ENCODE measurements around the gene SRC. TPM values are rescaled to one million over a fixed set of nuclear protein-coding genes. Genes with fewer than 3 reads are reported as not detected.

SRC gene
- polyA plus RNA-seq, 1 of the 3 experiments (the other 2 are of a cell fraction), result 23.8 TPM

- Histone ChIP-seq H3K9me3 (no peaks in the 10 kb centered on the region), H4K20me1 (ENCODE audit: insufficient read depth) (no peaks in the 10 kb centered on the region), H3K9ac (no peak overlapping the region), H3K4me1 (ENCODE audit: control insufficient read depth in 1 of 2, insufficient read depth in 2 of 2, low read depth in 1 of 2, low read length in 1 of 2) (peaks cover 0 to 12% of the 10 kb centered on the region in 2 experiments; a peak in 1 of 4 replicates), H3F3A (replicated peaks; ENCODE audit: insufficient read depth) (no peaks in the 10 kb centered on the region), H3K27ac (ENCODE audit: low read depth in 2 of 2, low read length in 1 of 2) (no peak overlapping the region), H3K27me3 (ENCODE audit: insufficient read depth) (0 out of 2 replicates have a peak, but pooled peaks cover 9% of the 10 kb centered on the region), H3K4me2 (no peak overlapping the region), H3K79me2 (ENCODE audit: insufficient read depth) (no peaks in the 10 kb centered on the region), H3K9me2 (no peaks in the 10 kb centered on the region), H2AFZ (ENCODE audit: low read depth) (no peak overlapping the region), H3K4me3 (ENCODE audit: low read depth in 2 of 2, low read length in 1 of 2) (no peak overlapping the region), H3K36me3 (replicated peaks in 1 of 2; ENCODE audit: control insufficient read depth in 1 of 2, insufficient read depth in 2 of 2, low read length in 1 of 2) (no peaks in the 10 kb centered on the region)
- WGBS (ENCODE audit: low lambda C conversion rate), result 89% methylated on average over 22 of the region's 22 CpGs
- ChIA-PET POLR2A (no interaction called here), CTCF (interaction anchor here (1.8 kb wide), 1 partner anchor 21 kb away, joined by 4 read pairs; no protein-coding TSS in a partner anchor)
- no peak for DNase-seq
- no peak for TF ChIP-seq USF1 (IDR thresholded peaks at IDR 0.05; ENCODE audit: borderline replicate concordance, low read depth)
- no peak for TF ChIP-seq GATA2 (CRISPR knock-in tag; IDR thresholded peaks at IDR 0.05)
- TF ChIP-seq NFIC (IDR thresholded peaks at IDR 0.05; ENCODE audit: borderline replicate concordance), result no peak
- TF ChIP-seq IRF3 (IDR thresholded peaks at IDR 0.05; ENCODE audit: low read depth, low read length), result no peak
- TF ChIP-seq, protein P1, sequence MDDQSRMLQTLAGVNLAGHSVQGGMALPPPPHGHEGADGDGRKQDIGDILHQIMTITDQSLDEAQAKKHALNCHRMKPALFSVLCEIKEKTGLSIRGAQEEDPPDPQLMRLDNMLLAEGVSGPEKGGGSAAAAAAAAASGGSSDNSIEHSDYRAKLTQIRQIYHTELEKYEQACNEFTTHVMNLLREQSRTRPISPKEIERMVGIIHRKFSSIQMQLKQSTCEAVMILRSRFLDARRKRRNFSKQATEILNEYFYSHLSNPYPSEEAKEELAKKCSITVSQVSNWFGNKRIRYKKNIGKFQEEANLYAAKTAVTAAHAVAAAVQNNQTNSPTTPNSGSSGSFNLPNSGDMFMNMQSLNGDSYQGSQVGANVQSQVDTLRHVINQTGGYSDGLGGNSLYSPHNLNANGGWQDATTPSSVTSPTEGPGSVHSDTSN (IDR thresholded peaks at IDR 0.05), result no peak
- TF ChIP-seq, protein P2, sequence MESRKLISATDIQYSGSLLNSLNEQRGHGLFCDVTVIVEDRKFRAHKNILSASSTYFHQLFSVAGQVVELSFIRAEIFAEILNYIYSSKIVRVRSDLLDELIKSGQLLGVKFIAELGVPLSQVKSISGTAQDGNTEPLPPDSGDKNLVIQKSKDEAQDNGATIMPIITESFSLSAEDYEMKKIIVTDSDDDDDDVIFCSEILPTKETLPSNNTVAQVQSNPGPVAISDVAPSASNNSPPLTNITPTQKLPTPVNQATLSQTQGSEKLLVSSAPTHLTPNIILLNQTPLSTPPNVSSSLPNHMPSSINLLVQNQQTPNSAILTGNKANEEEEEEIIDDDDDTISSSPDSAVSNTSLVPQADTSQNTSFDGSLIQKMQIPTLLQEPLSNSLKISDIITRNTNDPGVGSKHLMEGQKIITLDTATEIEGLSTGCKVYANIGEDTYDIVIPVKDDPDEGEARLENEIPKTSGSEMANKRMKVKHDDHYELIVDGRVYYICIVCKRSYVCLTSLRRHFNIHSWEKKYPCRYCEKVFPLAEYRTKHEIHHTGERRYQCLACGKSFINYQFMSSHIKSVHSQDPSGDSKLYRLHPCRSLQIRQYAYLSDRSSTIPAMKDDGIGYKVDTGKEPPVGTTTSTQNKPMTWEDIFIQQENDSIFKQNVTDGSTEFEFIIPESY (IDR thresholded peaks at IDR 0.05; ENCODE audit: borderline replicate concordance, low read depth), result no peak
- no peak for TF ChIP-seq FOXM1 (IDR thresholded peaks at IDR 0.05; ENCODE audit: low read depth)
- no peak for TF ChIP-seq MEF2A (IDR thresholded peaks at IDR 0.05; ENCODE audit: borderline replicate concordance, low read depth)
- TF ChIP-seq GABPA (IDR thresholded peaks at IDR 0.05; ENCODE audit: low read depth), result no peak
- no peak for TF ChIP-seq POLR2AphosphoS5 (IDR thresholded peaks at IDR 0.05; ENCODE audit: low read depth, low read length)
Measured at GRCh38 chr20:37416848-37417616, 71.1 kb downstream of the SRC start.

Data from SK-N-SH (cell line).